Uterus (tissue), 4 donors: Measurements from ENCODE around the gene KLHL25. TPM values are rescaled to one million over a fixed set of nuclear protein-coding genes. Genes with fewer than 3 reads are reported as not detected.

Experiments used
- DNase-seq, 2 donors: peaks; one replicate each; pipeline ENCODE4 v3.0.0-alpha.2; 2019 to 2020
- H3K27ac ChIP-seq, 2 donors: fragments of 200-600 bp; sonication (generic); 1 replicate in 1 of 2; 2 replicates in 1 of 2; pipeline ENCODE4 v1.5.1; 2016 to 2018
- H3K27me3 ChIP-seq, 2 donors: fragments of 200-600 bp; sonication (generic); one replicate each; pipeline ENCODE4 v1.5.1; 2018 to 2019; ENCODE audit warnings: control low read depth in 1 of 2
- H3K36me3 ChIP-seq, 2 donors: fragments of 200-600 bp; sonication (generic); one replicate each; pipeline ENCODE4 v1.5.1; 2019; ENCODE audit warnings: control low read depth in 1 of 2
- H3K4me1 ChIP-seq, 2 donors: fragments of 200-600 bp; sonication (generic); one replicate each; pipeline ENCODE4 v1.5.1; 2018 to 2019; ENCODE audit warnings: control low read depth in 1 of 2
- H3K4me3 ChIP-seq, 2 donors: fragments of 200-600 bp; sonication (generic); 1 replicate in 1 of 2; 2 replicates in 1 of 2; pipeline ENCODE4 v1.5.1; 2018 to 2019; ENCODE audit warnings: mild to moderate bottlenecking in 1 of 2
- H3K9me3 ChIP-seq, 2 donors: fragments of 200-600 bp; sonication (generic); one replicate each; pipeline ENCODE4 v1.5.1; 2019; ENCODE audit warnings: control low read depth in 1 of 2
- CTCF ChIP-seq, 4 experiments: fragments of 200-600 bp in 2 of 4; fragments of 450-650 bp in 2 of 4; sonication (generic) in 2 of 4; IDR thresholded peaks; one replicate each; pipeline ENCODE4 v1.5.1; 2016 to 2019; ENCODE audit warnings: antibody characterized with exemption in 4 of 4, mild to moderate bottlenecking in 2 of 4, moderate library complexity in 1 of 4
- POLR2A ChIP-seq, 2 donors: fragments of 450-650 bp; IDR thresholded peaks; one replicate each; pipeline ENCODE4 v1.6.1; 2016; ENCODE audit warnings: antibody characterized with exemption in 2 of 2, mild to moderate bottlenecking in 1 of 2, moderate library complexity in 1 of 2
- intact Hi-C: fragments of 100-400 bp; cut with DNase I; formaldehyde crosslinking; loops from one replicate; pipeline ENCODE4 v1.15.1; 2023; ENCODE audit warnings: low total_unique reads
- microRNA counts, 2 donors: library from miRNA; unstranded; fragments of <30 nt; microRNA quantifications; one replicate each; lab custom pipeline; 2016 to 2017
- microRNA-seq: library from miRNA; unstranded; fragments of <30 nt; microRNA quantifications from one replicate; pipeline ENCODE4, GENCODE V29; 2016; ENCODE audit warnings: borderline microRNAs expressed, borderline replicate concordance
- small RNA-seq: library from RNA; depleted of rRNA; stranded (forward); fragments of <200 nt; gene quantifications from one replicate; pipeline ENCODE3, GENCODE V24; 2016
- total RNA-seq, 4 donors: library from RNA; depleted of rRNA in 3 of 4; stranded (reverse); fragments of >200 nt in 3 of 4; gene quantifications; one replicate each; pipeline versions ENCODE4 v1.1.0 to v1.2.4, GENCODE V29; 2014 to 2023
- donor health status: DM: yes; HTN: yes; CAD: no.

KLHL25 gene
- total RNA-seq, 4 donors from 2014 or later = 6.2 to 19.5 (median 11.9) TPM

- Histone ChIP-seq H3K4me1 (peaks cover 5 to 16% of the 10 kb centered on the region in 2 donors), H3K27ac (peak overlapping the region; percentile 88 to 98), H3K9me3 (no peaks in the 10 kb centered on the region), H3K36me3 (no peaks in the 10 kb centered on the region), H3K27me3 (no peaks in the 10 kb centered on the region), H3K4me3 (no peak overlapping the region)
- TF ChIP-seq POLR2A (IDR thresholded peaks at IDR 0.05) = no peak
- DNase-seq = no peak
- intact Hi-C loops = no loop called here
Observed at GRCh38 chr15:85711580-85712192, 83.0 kb downstream of the KLHL25 start.

DNA sequence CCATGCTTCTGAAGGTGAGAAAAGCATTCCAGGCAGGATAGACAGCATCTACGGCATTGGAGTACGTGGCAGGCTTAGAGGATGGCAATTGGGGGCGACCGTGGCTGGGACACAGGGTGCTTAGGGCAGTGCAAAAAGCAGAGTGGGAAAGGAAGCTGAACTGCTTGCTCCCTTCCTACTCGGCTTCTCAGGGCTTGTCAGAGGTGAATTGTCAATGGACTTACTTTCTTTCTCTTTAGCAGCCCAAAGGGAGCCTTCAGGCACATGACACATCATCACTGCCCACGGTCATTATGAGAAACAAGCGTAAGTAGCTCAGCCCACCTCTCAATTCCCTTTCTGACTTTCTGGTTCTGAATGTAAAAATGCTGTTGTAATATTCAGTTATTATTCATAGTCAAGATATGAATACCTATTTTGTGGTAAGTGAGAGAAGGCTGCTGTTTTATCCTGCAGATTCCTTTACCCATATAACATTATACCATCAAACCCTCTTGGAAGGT lies 84.3 kb downstream of the KLHL25 start:
- Histone ChIP-seq H3K9me3 (no peaks in the 10 kb centered on the region), H3K36me3 (no peaks in the 10 kb centered on the region), H3K4me3 (no peak overlapping the region), H3K27me3 (no peaks in the 10 kb centered on the region), H3K4me1 (peaks cover 11 to 28% of the 10 kb centered on the region in 2 donors), H3K27ac (peak overlapping the region; percentile 88 to 98)
- no peak for DNase-seq
- intact Hi-C loops = no loop called here
- TF ChIP-seq CTCF (IDR thresholded peaks at IDR 0.05) = no peak
- TF ChIP-seq POLR2A (IDR thresholded peaks at IDR 0.05) = no peak

MicroRNA genes within 50 kb of the gene (microRNA counts, 767-probe panel; counts per million panel counts)
- microRNA hsa-miR-1276 (lab: Ali Mortazavi, UCI) = 0 counts per million in 2 donors

Small RNA genes within 50 kb of the gene (microRNA-seq; reads per million reads assigned to microRNA genes)
- gene MIR1276 (not detected), gene MIR548AP (not detected)

Small RNA genes within 50 kb of the gene (small RNA-seq; reads per million reads assigned to genes)
- gene AC021739.1 (not detected), gene MIR1276 (not detected), gene MIR548AP (not detected), gene RNU6-231P (not detected)
